ENCODE data around the gene PCOLCE2.

DNA sequence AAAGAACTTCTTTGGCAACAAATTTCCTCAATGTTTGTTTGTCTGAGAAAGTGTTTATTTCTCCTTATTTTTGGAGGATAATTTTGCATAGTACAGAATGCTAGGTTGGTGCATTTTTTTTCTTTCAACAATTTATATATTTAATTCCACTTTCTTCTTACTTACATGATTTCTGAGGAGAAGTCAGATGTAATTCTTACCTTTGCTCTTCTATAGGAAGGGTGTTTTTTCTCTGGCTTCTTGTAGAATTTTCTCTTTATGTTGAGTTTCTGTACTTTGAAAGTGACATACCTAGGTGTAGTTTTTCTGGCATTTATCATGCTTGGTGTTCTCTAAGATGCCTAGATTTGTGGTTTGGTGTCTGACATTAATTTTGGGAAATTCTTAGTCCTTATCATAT, 34.8 kb upstream of the PCOLCE2 start:
- TF ChIP-seq EP300 (IDR thresholded peaks at IDR 0.05) (no peak), CTCF (IDR thresholded peaks at IDR 0.05) (no peak), POLR2A (IDR thresholded peaks at IDR 0.05) (no peak), POLR2AphosphoS5 (IDR thresholded peaks at IDR 0.05) (no peak)
